GM18907 (cell line): ENCODE measurements around the gene SORBS2.

ENCODE experiments used
- ATAC-seq: cut with Tn5 transposase; IDR thresholded peaks from one replicate; pipeline ENCODE4 v1.9.1; 2021; ENCODE audit warnings: mild to moderate bottlenecking, moderate library complexity; ENCODE audit not compliant: unreplicated experiment

SORBS2 gene

DNA sequence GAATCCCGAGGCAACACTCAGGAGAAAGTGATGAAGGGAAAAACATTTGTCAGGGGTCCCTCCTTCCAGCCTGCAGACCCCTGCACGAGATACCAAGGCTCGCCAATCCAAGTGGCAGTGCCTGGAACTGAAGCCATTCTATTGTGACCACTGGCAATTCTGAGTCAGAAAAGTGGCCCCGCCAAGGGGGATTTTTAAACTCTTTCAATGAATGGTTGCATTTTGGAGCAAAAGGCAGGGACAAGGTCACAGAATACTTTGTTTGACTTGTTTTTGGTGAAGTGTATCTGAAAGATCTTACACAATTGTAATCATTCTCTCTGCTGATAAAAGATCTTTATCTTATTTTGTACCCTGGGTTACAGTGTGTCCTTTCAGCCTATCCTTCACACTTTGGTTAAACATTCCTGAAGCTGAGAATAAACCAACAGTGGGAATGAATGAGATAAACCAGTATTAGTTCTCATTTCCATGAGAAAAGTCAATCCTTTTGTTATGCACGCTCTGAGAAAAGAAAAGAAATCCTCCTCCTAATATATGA lies 160.8 kb downstream of the SORBS2 start:
- no peak for ATAC-seq

DNA sequence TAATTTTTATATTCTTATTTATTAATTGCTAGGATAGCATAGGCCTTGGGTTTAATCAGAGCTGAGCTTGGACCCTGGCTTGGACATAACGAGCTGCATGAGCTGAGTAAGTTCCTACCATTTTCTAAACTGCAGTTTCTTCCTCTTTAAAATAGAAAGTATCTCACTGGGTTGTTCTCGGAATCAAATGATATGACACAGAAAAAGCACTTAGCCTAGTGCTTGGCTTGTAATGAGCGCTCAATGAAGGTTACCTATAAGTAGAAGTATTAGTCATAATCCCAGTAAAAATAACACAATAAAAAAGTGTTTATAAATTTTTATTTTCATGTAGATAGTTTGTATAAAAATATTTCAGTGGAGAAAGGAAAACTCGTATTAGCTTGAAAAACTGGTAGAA lies 163.4 kb downstream of the SORBS2 start:
- ATAC-seq: no peak

DNA sequence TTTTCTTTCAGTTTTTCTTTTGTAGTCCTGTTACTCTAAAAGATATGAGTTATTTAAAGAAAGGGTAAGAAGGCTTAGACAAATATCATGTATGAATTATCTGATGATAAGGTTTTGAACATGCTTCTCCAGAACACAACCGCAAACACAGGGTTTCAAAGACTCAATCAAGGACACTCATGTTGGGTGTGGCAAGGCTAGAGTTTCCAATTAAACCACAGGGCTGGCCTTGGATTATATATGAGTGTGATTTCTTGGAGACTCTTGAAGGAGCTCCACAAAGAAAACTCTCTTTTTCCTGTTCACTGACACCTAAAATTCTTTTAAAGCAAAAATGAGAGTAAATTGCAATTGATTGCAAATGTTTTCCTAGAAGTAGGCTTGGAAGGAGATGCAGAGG lies 166.6 kb downstream of the SORBS2 start:
- no peak for ATAC-seq

DNA sequence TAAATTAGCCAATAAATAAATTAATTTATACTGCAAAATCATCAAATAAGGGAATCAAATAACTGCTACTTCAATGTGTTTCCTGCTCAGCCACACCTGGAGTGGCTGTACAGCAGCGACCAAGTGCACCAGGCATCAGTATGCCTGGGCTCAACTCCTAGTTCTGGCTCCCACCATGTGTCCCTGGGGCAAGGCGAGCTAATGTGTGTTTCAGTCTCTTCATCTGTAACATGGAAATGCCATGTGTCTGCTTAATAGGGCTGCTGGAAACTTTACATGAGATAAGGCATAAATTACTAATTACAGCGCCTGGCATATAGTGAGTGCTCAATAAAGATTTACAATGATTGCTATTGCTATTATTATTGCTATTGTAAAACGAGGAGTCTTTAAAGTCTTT lies 167.6 kb downstream of the SORBS2 start:
- no peak for ATAC-seq

DNA sequence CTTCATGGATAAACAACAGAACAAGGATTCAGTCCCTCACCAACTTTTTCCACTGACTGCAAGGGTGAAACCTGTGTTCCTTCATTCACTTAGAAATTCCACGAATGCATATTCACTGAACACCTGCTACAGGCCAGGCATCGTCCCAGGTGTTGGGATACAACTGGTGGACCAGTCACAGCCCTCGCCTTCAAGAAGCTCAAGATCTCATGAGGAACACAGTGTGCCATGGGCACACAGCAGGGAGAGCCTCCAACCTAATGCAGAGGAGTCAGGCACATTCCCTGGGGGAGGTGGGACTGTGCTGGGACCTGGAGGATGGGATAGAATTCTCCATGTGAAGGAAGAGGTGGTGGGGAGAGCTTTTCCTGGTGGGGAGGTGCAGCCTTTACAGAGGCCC lies 169.1 kb downstream of the SORBS2 start:
- no peak for ATAC-seq

DNA sequence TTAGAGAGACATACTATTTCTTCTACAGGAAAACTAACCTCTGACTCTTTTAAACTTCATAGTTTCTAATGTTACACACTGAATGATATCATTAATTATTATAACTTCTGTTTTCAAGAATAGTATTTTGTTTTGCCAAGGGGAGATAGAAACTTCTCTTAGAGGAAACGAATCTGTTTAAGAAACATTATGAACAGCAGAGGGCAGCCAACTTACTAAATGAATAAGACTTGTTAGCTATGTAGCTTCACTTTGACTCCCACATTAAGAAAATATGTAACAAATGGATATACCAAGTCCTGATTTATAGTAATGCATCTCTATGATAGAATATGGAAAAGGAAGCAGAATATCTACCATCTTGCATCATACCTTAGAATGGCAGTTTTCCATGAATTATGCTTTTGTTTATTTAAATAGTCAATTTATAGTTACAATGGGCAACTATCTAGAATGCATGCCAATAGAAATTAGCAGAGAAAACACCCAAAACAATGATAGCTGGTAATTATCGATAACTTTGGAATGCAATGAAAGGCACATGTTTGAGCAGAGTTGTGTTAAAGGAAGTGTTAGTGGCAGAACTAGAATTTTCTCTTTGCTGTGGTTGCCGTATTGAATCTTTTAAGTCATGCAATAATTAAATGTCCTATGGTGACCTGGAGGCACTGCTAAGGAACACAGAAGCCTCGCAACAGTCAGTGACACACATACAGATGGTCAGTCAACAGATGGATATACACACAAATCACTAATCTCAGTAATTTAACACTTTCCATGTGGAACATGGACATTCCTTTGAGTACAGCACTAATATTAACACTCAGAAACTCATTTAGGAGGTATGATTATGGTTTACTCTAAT lies 171.0 kb downstream of the SORBS2 start:
- no peak for ATAC-seq

DNA sequence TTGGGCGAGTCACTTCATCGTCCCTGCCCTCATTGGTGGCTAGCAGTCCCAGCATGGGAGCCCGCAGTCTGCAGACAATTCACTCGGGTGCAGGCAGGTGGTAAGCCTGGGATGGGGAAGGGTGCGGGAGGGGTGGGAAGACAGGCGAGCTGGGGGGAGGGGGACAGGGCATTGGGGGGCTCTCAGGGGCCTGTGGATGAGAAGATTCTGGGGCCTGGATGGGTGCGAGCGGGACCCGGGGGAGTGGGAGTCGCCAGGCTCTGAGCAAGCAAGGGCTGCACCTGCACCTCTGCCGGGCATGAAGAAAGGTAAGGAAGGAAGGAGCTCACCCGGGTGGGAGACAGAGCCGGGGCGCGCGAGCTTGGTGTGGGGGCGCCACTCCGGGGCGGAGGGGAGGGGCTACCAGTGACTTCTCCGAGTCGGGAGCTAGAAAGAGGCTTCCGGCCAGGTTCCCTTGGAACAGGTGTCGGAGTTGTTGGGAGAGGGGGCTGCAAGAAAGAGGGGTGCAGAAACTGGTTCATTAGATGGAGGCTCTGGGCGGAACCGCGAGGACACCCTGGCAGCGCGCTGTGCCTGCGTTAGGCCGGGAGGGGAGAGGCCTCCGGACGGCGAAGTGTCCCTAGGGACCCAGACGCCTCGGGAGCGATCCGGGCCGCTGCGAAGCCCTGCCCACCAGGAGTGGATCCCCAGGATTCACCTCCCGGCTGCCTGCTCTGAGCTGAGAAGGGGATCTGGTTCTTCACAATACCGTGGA lies 173.3 kb downstream of the SORBS2 start:
- ATAC-seq: no peak

DNA sequence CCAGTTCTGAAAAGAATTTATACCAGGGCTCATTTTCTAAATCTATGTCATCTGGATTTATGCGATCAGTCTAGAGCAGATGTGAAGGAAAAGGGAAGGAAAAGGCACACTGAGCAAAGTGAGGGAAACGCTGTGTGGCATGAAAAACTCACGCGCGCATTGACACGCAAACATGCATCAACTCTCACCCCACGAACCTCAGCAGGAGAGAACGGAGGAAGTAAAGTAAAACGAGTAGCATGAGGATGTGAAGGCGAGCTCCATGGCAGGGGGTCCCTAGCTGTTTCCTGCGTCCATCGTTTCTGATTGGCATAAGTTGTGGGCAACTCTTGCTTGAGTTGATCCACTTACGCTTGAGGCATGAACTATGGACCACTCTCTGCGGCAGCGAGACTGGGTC lies 173.9 kb downstream of the SORBS2 start:
- no peak for ATAC-seq

DNA sequence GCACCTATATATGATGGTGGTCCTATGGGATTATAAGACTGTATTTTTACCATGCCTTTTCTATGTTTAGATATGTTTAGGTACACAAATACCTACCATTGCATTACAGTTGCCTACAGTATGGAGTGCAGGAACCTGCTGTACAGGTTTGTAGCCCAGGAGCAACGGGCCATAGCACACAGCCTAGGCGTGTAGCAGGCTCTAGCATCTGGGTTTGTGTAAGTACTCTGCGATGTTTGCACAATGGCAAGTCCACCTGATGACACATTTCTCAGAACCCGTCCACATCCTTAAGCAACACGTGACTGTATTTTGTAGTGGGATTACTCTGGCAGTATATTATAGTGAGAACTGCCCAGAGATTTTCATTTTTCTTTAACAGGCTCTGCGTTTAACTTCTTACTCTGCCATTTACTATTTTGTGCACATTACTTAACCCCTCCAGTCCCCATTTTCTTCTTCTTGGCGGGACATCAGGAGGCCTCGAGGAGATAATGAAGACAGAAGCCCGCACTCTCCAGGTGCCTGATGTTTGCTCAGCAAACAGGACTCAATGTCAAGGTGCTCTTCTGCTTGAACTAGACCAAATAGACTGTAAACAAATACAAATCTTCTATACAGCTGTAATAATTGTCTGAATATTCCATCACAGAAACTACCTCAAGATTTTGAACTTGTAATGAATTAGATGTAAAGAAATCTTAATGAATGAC lies 174.7 kb downstream of the SORBS2 start:
- ATAC-seq: no peak

DNA sequence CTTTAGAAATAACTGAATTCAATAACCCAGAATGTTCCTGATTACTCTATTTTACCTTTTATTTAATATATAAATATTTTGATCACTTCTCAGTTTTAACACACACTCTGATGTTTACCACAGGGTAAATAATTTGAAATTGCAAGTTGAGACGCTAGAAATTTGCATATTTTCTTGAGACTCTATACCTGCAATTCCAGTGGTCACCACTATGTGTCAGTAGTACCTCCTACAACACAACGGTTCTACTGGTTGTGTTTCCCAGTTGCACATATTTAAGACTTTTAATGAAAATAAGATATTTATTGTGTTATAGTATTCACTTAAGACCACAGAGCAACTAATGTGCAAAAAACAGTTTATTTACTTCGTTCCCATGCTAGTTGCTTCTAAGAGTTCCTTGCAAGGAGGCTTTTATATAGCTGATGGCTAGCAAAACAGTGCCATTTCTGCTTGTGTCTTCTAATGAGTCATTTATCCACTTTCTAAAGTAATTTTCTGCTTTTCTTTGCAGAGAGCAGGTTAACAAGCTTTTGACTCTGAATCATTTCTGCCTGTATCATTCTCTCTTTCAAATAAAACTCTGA lies 177.8 kb downstream of the SORBS2 start:
- ATAC-seq: no peak

DNA sequence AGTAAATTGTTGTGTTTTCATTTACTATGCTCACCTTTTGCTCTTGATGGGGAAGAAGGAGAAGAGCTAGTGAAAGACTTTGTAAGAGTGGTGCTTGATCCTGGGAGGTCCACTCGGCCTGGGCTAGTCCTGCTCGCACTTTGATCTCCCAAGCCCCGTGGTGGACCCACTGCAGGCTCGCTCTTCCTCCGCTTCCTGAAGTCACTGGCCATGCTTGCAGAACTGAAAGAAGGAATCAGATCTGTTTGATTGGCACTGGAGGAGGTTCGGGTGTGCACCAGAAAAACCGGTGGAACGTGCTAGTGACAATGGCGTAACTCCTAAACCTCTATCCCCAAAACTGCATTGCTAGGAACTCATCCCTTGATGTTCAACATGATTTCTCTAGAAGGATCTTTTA lies 185.2 kb downstream of the SORBS2 start:
- no peak for ATAC-seq

DNA sequence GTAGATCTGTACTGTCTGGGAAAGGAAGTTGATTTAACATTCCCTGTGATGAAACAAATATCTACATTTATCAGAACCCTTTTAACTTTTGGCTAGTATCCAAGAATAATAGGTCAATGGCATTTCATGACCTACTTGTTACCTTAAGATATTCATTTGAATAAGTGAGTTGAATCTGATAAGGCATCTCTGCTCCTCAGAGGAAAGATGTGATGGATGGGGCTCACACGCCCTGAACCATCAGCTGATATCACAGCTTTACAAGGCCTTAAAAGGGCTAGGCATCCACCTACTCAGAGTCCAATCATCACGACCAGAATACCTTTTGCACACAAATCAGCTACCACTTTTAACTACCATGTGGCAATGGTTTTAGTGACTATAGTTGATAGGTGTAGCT lies 186.5 kb downstream of the SORBS2 start:
- no peak for ATAC-seq

DNA sequence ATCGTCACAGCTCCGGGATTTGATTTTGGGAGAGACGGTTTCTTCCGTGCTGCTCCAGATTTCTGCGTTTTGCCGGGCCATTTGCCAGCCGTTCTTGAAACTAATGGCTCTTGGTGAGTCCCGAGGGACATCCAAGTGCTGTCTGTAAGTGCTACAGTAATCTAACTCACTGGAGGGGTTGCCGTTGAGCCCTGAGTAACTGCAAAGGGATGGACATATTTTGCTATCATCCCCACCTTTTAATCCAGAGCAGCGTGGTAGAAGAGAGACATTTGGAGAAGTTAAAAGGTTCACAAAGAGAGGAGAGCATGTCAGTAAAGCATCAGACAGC lies 187.8 kb downstream of the SORBS2 start:
- ATAC-seq: no peak

DNA sequence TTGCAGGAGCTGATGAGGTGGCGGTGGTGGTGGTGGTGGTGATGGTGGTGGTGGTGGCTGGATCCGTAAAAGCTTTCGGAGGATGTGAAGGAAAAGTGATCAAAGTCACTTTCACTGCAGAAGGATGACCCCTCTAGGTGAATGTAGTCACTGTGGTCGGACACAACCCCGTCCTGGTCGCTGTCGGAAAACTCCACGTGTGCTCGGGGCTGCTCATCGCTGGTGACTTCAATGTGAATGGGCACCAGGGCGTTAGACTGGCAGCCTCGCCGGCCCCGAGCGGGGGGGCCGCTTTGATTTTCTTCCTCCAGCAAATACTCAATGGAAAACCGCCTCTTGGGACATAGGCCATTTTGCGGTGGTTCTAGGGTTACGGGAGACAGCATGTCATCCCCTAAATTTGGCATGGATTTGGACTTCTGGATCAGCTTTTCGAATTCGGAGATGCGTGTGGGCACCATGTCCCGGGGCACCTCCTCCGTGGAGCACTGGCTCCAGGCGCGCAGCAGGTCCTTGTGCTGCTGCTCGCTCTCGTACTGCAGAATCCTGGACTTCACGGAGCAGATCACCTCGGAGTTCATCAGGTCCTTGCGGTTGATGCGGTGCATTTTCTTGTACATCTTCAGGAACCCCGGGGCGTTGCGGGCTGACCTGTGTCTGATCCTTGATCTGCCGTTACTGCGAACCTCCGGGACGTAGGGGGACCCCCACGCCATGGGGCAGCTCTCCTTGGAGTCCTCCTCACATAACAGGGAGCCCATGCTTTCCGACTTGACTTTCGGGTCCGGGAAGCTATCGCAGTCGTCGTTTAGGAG lies 188.3 kb downstream of the SORBS2 start:
- ATAC-seq: no peak

DNA sequence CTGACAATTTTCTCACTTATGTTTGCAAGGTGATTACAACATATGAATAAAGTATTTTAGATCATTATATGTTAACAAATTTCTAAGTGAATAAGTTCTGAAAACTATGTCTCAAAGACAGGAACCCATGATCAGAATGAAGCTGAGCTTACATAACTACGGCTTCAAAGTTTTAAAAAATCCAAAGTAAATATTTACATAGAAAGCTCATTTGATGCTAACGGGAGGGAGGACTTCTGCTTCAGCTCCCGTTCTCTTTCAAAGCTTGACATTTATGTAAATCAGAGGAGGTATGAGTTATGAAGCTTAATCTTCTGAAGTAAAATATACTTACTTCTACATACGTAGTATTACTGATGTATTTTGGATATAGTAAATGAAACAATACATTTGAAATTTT lies 203.8 kb downstream of the SORBS2 start:
- ATAC-seq: no peak

DNA sequence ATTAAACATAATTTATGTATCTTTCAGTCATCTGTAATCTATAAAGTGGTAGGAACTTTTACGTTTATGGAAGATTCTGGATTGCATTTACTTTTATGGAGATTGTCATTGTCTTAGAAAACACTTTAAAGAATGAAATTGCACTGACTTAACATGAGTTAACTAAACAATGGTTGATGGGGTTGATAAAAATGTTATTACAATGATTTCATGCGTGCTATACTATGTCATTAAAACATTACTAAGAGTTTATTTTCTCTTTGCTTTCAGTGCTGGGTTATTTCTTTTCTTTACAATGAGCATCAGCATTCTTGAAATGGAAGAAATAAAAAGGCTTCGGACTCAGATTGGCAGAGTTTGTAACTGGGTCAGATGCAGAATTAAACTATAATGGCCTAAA lies 209.6 kb downstream of the SORBS2 start:
- no peak for ATAC-seq

DNA sequence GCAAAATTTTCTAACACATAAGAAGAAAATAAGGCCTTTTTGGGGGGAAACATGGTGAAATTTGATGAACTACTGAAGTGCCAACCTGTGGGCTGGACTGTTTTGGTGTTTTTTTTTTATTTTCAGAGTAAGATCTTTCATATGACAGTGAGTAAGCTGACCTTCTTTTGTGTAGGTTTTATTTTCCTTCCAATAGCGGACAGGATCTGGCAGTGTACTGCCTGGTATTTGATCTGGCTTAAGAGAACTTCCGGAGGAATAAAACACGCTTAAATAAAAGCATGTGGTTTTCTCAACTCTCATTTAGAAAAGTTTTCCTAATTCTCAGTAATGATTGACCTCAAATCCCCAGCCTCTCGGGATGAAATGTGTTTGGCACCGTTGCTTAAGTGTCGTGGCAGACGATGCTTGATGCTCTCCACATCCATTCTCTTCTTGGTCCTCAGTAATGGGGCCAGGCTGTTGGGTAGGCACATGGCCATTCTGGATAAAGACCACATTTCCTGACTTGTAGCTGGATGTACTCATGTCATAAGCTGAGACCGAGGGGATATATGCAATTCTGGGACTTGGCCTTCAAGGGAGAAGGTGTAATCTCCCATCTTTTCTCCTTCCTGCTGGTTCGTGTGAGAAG lies 211.1 kb downstream of the SORBS2 start:
- no peak for ATAC-seq

DNA sequence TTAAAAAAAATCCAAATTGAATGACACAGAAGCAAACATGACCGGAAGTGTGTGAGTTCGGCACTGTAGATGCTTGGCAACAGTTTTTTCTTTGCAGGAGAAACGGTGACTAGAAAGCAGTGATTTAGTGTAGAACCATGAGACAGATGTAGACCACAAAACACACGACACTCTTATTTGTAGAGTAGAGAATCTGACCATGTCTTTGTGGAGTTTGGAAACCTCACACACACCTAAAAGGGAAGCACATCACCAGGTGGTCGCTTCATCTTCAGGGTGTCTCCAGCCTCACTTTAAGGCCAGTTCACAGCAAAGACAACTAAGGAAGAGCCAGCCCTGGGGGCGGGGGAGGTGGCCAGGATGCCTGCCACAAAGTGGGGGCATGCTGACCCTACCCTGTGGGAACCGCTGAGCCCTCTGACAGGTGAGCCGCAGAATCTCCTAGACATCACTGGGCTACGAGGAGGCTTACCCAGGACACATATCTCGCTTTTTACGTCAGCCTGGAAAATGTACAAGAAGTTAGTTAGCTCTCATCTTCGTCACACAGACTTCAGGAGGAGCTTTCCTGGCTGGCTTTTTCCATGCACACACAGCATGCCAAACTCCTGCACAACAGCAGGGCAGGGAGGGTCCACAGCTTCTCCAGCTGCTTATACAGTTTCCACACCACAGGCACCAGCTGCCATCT lies 212.3 kb downstream of the SORBS2 start:
- ATAC-seq: no peak

DNA sequence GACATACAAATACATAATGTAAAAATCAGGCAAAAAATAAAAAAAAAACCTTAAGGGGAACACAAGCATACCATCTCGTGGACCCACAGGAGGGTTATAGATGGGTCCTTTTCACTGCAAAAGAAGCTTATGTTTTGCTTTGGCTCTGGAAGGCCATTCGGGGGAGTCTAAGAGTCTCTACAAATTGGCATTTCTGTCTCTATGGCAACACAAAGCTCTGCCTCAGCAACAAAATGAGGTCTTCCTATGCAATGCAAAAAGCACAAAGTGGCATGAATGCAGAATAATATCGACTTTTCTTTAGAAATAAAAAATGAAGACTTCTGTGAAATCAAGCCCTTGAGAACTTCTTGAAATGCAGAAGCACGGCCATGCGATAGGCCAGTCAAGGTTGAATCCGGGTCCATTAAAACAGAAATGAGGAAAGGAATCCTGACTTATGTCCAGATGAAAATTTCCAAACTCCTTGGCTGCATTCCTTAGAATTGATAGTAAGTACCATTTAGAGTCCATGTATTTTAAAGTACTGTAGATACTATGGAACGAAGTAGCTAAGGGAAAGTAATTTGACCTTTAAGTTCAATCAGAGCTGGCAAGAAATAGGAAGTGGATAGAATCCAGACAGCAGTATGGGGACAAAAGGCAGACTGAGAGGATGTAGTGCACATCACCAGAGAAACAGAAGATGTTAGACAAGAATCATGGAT lies 213.0 kb downstream of the SORBS2 start:
- no peak for ATAC-seq
